ENCODE measurements around the gene FNDC7.

- TF ChIP-seq POLR2AphosphoS5 (IDR thresholded peaks at IDR 0.05; ENCODE audit: low read depth) (no peak), GABPA (IDR thresholded peaks at IDR 0.05; ENCODE audit: low read depth) (no peak), SPI1 (IDR thresholded peaks at IDR 0.05; ENCODE audit: borderline replicate concordance, low read depth) (no peak)
- TF ChIP-seq, protein P1, sequence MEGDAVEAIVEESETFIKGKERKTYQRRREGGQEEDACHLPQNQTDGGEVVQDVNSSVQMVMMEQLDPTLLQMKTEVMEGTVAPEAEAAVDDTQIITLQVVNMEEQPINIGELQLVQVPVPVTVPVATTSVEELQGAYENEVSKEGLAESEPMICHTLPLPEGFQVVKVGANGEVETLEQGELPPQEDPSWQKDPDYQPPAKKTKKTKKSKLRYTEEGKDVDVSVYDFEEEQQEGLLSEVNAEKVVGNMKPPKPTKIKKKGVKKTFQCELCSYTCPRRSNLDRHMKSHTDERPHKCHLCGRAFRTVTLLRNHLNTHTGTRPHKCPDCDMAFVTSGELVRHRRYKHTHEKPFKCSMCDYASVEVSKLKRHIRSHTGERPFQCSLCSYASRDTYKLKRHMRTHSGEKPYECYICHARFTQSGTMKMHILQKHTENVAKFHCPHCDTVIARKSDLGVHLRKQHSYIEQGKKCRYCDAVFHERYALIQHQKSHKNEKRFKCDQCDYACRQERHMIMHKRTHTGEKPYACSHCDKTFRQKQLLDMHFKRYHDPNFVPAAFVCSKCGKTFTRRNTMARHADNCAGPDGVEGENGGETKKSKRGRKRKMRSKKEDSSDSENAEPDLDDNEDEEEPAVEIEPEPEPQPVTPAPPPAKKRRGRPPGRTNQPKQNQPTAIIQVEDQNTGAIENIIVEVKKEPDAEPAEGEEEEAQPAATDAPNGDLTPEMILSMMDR (IDR thresholded peaks at IDR 0.05; ENCODE audit: insufficient read depth, low read length): no peak
- TF ChIP-seq, protein P2, sequence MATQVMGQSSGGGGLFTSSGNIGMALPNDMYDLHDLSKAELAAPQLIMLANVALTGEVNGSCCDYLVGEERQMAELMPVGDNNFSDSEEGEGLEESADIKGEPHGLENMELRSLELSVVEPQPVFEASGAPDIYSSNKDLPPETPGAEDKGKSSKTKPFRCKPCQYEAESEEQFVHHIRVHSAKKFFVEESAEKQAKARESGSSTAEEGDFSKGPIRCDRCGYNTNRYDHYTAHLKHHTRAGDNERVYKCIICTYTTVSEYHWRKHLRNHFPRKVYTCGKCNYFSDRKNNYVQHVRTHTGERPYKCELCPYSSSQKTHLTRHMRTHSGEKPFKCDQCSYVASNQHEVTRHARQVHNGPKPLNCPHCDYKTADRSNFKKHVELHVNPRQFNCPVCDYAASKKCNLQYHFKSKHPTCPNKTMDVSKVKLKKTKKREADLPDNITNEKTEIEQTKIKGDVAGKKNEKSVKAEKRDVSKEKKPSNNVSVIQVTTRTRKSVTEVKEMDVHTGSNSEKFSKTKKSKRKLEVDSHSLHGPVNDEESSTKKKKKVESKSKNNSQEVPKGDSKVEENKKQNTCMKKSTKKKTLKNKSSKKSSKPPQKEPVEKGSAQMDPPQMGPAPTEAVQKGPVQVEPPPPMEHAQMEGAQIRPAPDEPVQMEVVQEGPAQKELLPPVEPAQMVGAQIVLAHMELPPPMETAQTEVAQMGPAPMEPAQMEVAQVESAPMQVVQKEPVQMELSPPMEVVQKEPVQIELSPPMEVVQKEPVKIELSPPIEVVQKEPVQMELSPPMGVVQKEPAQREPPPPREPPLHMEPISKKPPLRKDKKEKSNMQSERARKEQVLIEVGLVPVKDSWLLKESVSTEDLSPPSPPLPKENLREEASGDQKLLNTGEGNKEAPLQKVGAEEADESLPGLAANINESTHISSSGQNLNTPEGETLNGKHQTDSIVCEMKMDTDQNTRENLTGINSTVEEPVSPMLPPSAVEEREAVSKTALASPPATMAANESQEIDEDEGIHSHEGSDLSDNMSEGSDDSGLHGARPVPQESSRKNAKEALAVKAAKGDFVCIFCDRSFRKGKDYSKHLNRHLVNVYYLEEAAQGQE (IDR thresholded peaks at IDR 0.05; ENCODE audit: insufficient replicate concordance, low read depth): no peak
Measured at GRCh38 chr1:108767115-108767514, 54.4 kb downstream of the FNDC7 start.

Data from HL-60 (cell line).